IPS-15b (cell line): ENCODE data around the gene MINAR2.

ENCODE experiments used
- H3K27me3 ChIP-seq: one replicate; pipeline ENCODE4 v1.6.1; 2013; ENCODE audit warnings: low read length; ENCODE audit not compliant: control insufficient read depth, insufficient read depth
- H3K36me3 ChIP-seq: one replicate; pipeline ENCODE4 v1.6.1; 2013; ENCODE audit warnings: low read length; ENCODE audit not compliant: control insufficient read depth, insufficient read depth
- H3K4me1 ChIP-seq: one replicate; pipeline ENCODE4 v1.6.1; 2013; ENCODE audit warnings: mild to moderate bottlenecking, low read length; ENCODE audit not compliant: control insufficient read depth, insufficient read depth
- H3K4me3 ChIP-seq: one replicate; pipeline ENCODE4 v1.5.1; 2013; ENCODE audit warnings: low read depth, low read length
- H3K9ac ChIP-seq: one replicate; pipeline ENCODE4 v1.6.1; 2013; ENCODE audit warnings: low read depth, mild to moderate bottlenecking, low read length
- H3K9me3 ChIP-seq: one replicate; pipeline ENCODE4 v1.6.1; 2013; ENCODE audit warnings: mild to moderate bottlenecking, low read length; ENCODE audit not compliant: control insufficient read depth, insufficient read depth

MINAR2 gene

DNA sequence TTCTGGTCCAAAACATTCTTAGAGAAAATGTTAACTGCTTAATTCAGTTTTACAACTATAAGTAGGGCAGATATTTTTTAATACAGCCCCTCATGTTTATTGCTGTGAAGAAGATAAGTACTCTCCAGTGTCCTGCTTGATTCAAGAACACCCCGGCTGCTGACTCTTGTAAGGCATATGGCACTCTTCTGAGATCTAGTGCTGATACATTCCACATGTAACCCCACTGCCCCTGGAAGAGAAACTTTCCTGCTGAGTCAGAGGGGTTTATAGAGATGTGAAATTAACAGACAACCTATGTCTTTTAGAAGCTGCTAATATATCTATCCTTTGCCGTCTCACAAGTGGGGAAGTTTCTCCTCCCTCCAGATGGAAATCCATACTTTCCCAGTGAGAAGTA, 1.0 kb upstream of the MINAR2 start:
- H3K27me3 ChIP-seq = no peaks in the 10 kb centered on the region
- no peaks in the 10 kb centered on the region for H3K9me3 ChIP-seq
- no peaks in the 10 kb centered on the region for H3K36me3 ChIP-seq
- no peak overlapping the region for H3K9ac ChIP-seq
- H3K4me1 ChIP-seq = no peaks in the 10 kb centered on the region
- H3K4me3 ChIP-seq = no peak overlapping the region

DNA sequence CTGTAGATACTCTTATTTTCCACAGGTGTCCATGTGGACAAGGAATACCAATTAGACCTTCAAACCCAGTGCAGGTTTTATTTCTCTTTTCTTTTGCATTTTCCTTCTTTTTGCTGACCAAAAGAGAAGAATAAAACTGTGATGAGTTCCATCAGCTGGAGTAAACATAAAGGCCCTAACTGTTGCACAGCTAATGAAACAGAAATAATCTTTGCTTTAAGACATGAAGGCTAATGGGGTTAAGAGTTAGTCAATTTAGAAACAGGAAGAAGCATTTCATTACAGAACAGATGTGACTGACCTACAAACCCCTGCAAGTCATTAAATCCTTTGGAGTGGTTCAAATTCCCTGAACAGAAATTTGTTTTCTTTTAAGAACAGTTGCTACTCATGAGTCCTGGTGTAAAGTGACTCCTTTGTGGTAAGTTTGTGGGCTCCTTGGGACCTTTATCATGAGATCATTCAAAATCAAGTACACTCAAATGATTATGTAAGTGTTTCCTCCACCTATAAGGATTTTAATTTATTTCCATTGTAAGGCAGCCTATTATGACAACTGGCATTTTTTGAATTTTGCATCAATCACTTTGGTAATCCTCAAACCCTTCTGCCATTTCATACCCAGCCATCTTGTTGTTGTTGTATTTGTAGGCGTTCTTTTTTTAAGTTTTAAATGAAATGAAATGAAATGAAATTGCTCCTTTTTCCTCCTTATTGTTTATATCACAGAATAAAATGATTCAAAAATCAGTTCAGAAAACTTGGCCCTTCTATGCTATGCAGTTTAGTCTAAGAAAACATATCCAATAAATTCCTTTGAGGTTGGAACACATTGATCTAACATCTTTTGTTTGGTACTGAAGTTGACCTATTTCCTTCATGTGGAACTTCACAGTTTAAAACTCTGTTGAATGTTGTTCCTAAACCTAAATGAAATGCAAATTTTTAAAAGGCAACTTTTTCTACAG, 1.3 kb downstream of the MINAR2 start:
- no peaks in the 10 kb centered on the region for H3K36me3 ChIP-seq
- no peak overlapping the region for H3K9ac ChIP-seq
- H3K9me3 ChIP-seq = no peaks in the 10 kb centered on the region
- H3K27me3 ChIP-seq = no peaks in the 10 kb centered on the region
- H3K4me3 ChIP-seq = no peak overlapping the region
- no peaks in the 10 kb centered on the region for H3K4me1 ChIP-seq

DNA sequence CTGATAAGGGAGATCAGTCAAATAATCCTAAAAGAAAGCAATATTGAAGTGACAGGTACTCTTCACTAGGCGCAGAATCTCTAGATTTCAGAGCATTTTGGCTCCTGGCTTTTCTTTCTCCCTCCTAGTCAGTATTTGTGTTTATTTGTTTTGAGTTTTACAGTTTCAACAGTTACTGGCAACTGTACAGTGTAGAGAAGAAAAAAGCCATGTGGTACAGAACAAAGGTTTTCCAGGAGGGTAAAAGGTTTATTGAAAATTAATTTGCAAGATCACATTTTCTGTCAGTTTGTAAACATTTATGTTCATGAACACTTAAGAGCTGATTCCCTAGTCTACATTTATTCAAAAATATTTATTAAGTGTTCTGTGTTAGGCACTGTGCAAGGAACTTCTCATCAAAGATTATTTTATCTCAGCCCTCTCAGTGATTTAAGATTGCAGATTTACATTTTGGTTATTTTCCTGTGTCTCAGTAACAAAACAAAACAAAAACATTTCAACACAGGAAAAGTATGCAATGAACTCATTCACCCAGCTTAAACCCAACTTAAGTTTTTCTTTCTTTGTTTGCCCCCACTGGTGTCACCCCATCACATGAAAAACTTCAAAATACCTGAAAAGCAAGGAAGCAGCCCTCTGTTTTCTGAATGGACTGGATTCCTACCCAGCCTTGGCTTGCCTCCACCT, 12.9 kb downstream of the MINAR2 start:
- Histone ChIP-seq H3K9me3 (no peaks in the 10 kb centered on the region), H3K36me3 (no peaks in the 10 kb centered on the region), H3K4me3 (no peak overlapping the region), H3K4me1 (no peaks in the 10 kb centered on the region), H3K27me3 (no peaks in the 10 kb centered on the region), H3K9ac (no peak overlapping the region)

DNA sequence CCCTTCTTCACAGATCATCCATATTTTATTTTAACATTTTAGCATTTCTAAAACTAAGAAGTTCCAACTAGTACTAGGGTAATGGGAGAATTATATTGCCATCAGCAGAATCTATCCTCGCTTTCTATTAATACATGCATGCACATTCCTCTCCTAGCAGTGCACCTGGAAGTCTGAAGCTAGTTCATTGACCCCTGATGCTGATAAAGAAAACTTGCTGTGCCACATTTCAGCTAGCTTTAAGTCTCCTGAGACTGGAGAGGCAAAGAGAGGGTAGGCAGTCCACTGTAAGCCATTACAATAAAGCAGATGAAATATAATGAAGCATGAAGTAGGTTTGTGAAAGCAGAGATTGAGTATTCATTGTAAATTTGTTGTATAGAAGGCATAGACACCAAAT, 15.8 kb downstream of the MINAR2 start:
- Histone ChIP-seq H3K4me1 (no peaks in the 10 kb centered on the region), H3K4me3 (no peak overlapping the region), H3K36me3 (no peaks in the 10 kb centered on the region), H3K9me3 (no peaks in the 10 kb centered on the region), H3K27me3 (no peaks in the 10 kb centered on the region), H3K9ac (no peak overlapping the region)

DNA sequence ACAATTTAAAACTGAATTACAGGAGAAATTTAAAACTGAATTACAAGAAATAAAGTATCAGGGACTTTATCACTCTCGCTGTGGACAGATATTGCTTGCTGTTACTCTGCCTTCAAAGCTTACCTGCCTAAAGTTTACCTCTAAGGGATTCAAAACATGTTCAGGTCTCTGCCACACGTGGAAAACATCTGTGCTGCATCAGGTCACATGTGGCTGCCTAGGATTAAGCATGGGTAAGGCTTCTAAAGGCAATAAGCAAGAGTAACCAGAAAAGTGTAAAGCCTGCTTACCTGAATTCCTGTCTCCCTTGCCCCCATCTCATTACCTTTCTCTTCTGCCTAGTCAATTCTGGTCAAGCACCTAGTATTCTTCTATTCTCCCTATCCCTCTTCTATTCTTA, 18.9 kb downstream of the MINAR2 start:
- H3K27me3 ChIP-seq = no peaks in the 10 kb centered on the region
- peaks cover 4% of the 10 kb centered on the region for H3K4me1 ChIP-seq

DNA sequence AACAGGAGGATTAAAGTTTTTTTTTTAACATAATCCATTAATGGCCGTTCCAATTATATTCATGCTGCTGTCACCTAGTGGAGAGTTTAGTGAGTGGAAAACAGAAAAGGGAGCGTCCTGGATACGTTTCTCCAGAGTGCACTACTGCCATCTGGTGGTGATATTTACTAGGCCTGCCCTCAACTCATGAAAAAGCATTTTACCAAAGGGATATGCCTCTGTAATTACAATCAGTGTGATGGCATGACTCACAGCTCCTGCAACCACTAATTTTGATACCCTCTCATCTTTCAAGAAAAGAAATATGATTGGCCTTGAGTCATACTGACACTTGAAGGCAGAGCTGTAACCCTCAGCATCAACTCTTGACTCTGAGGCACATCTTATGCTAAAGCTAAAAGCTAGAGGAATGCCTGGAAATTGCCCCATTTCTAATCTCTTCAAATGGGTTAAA, 20.1 kb downstream of the MINAR2 start:
- Histone ChIP-seq H3K4me3 (no peak overlapping the region), H3K9me3 (no peaks in the 10 kb centered on the region), H3K36me3 (no peaks in the 10 kb centered on the region), H3K4me1 (peaks cover 4% of the 10 kb centered on the region), H3K27me3 (no peaks in the 10 kb centered on the region), H3K9ac (no peak overlapping the region)

More for the DNA sequence above, 18.9 kb downstream of the MINAR2 start:
- Histone ChIP-seq H3K9me3 (no peaks in the 10 kb centered on the region), H3K36me3 (no peaks in the 10 kb centered on the region), H3K4me3 (no peak overlapping the region), H3K9ac (no peak overlapping the region)

DNA sequence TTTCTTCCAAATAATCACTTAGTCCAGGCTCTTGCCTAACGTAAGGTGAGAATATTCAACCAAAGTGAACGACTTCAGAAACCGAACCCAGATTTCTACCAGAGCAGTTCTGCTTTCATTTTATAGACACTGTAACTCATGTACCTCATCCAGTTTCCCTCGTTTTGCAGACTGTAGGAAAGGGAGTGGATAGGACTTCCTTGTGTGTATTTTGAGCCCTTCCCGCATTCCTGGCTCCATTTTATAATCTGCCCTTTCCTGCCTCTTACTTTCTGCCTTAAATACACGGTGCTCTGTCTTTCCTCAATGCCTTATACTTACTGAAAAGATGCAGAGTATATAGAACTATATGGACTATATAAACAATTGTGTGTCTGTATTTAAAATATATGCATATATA, 20.8 kb downstream of the MINAR2 start:
- no peak overlapping the region for H3K9ac ChIP-seq
- H3K36me3 ChIP-seq = no peaks in the 10 kb centered on the region
- no peaks in the 10 kb centered on the region for H3K27me3 ChIP-seq
- no peak overlapping the region for H3K4me3 ChIP-seq
- H3K9me3 ChIP-seq = no peaks in the 10 kb centered on the region
- H3K4me1 ChIP-seq = peaks cover 4% of the 10 kb centered on the region

DNA sequence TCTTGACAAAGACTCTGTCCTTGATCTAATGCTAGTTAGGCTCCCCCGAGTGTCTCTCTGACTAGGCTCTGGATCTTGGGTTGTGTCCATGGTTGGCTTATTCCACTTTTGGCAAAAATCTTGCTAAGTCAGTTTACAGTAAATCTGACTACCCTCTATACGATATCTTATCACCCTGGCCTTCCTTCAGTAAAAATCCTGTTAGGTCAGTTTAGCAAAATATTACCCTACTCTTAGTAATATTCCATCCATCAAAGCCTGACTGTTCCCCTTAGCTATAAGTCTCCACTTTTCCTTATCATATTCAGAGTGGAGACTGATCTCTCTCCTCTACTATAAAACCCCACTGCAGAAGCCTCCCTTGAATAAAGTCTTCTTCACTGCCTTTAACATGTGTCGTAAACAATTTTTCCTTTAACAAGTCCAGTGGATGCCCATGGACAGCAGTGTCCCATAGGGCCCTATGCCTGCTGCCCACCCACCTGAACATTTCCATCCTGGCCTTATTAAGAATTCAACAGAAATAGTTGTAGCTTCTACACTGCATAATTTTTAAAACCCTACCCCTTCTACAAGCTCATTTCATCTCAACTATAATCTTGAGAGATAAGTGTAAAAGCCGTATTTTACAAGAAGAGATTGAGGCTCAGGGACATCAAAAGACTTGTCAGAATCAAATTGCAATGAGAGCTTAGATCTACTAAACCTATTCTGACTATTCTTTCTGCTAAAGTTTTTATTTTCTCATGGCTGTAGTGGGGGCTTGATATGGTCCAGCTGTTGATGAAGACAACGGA, 22.3 kb downstream of the MINAR2 start:
- Histone ChIP-seq H3K9me3 (no peaks in the 10 kb centered on the region), H3K9ac (no peak overlapping the region), H3K27me3 (no peaks in the 10 kb centered on the region), H3K4me3 (no peak overlapping the region), H3K36me3 (no peaks in the 10 kb centered on the region), H3K4me1 (peaks cover 4% of the 10 kb centered on the region)

DNA sequence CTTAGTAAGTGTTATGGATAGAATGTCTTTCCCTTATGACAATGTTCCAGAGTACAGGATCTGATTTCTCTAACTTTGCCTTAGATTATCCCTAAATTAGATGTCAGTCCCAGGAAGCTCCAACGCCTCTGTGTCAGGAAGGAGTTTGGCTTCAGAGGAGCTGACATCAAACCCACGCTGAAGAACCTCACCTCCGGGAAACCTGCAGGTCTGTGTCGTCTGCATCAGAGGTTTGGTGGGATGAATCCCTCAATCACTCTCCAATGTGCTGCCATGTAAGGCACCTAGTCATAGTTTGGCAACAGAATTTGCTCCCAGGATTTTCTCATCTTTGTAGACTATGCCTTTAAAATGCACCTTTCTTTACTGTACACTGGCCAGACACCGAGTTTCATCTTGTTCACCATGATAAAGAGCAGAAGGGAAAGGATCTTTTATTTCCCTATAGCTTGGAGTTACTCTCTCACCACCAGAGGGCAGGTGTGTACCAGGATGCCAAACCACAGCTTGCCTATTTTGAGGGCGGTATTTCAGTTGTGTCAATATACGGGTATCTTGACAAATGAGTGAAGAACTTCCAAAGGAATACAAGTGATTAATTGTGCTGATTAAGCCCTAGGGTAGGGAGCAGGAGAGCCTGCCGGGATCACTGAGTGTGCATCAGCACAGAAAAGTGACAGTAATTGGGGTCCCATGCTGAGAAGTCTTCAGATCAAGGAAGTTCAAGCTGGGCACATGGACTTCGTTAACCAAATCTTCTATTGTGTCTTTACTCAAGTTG, 23.4 kb downstream of the MINAR2 start:
- peaks cover 4% of the 10 kb centered on the region for H3K4me1 ChIP-seq
- H3K9ac ChIP-seq = no peak overlapping the region
- no peaks in the 10 kb centered on the region for H3K36me3 ChIP-seq
- no peak overlapping the region for H3K4me3 ChIP-seq
- H3K9me3 ChIP-seq = no peaks in the 10 kb centered on the region
- H3K27me3 ChIP-seq = no peaks in the 10 kb centered on the region

DNA sequence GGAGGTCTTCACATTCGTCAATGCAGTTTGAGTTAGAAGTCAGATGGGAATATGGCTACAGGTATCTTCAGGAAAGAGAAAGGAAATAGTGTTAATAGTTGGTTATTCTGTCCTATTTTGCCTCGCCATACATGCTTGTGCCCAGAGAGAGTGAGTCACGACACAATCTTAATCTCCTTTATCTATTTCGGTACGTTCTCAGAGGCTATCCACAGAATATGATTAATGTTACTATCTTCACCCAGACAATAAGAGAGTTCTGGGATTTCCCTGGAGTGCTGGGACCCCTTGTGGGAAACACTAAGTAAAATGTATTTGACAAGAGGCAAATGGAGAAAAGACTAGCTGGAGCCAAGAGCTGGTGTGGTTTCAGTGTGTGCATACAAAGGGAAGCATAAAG, 25.5 kb downstream of the MINAR2 start:
- Histone ChIP-seq H3K4me1 (peaks cover 4% of the 10 kb centered on the region), H3K9me3 (no peaks in the 10 kb centered on the region)

DNA sequence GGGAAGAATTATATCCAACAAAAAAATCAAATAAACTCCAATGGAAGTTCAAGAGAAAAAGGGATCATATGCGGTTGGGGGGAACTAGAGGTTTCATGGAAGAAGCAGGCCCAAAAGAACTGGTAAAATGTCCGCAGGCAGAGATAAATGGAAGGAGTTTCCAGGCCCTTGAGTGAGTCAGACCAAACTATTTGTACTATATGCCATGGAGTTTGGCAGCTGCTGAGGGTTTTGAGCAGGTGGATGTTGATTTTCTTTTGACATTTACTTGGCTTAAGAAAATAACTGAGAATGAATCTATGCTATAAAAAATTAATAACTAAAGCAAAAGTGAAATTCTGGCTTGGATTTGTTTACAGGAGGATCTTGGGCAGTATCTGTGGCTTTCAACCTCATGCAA, 33.7 kb downstream of the MINAR2 start:
- Histone ChIP-seq H3K27me3 (no peaks in the 10 kb centered on the region), H3K4me3 (no peak overlapping the region), H3K4me1 (no peaks in the 10 kb centered on the region), H3K36me3 (no peaks in the 10 kb centered on the region), H3K9ac (no peak overlapping the region), H3K9me3 (no peaks in the 10 kb centered on the region)

More for the DNA sequence above, 25.5 kb downstream of the MINAR2 start:
- H3K27me3 ChIP-seq = no peaks in the 10 kb centered on the region
- no peak overlapping the region for H3K4me3 ChIP-seq
- H3K9ac ChIP-seq = no peak overlapping the region
- H3K36me3 ChIP-seq = no peaks in the 10 kb centered on the region
